Endothelial cell of umbilical vein (primary cell): Measurements from ENCODE around the gene FRS3. TPM values are rescaled to one million over a fixed set of nuclear protein-coding genes. Genes with fewer than 3 reads are reported as not detected.

Experiments used
- BruUV-seq: library from RNA; stranded (reverse); fragments of 400-500 nt; replicated peaks from 2 replicates; lab custom pipeline; 2021; lab: Mats Ljungman, UMichigan
- CTCF ChIA-PET: fragments of 300-600, 350-600 bp; sonication (Branson Sonifier 250); formaldehyde crosslinking; loops from one replicate; lab custom pipeline; 2021; ENCODE audit warnings: antibody characterized with exemption, inconsistent platforms; lab: Charles Lee
- POLR2A ChIA-PET: fragments of 300-600, 350-600 bp; sonication (Branson Sonifier 250); formaldehyde crosslinking; loops from one replicate; lab custom pipeline; 2021; ENCODE audit warnings: antibody characterized with exemption, inconsistent platforms; lab: Charles Lee
- DNase-seq: peaks from one replicate; pipeline ENCODE4 v3.0.0-alpha.2; 2011; ENCODE audit warnings: low read depth, low spot score
- FAIRE-seq: peaks from 2 replicates; lab custom pipeline; 2011; peaks lifted over from hg19 to GRCh38; lab: Jason Lieb, UNC
- H2AFZ ChIP-seq: 2 replicates; pipeline ENCODE4 v1.6.0; 2012; ENCODE audit warnings: low read depth, low read length, control low read depth, inconsistent platforms
- H3K27ac ChIP-seq: 2 replicates; pipeline ENCODE4 v1.5.1; 2011; ENCODE audit warnings: low read depth, mild to moderate bottlenecking, control low read depth, low read length, moderate library complexity; ENCODE audit not compliant: insufficient read depth
- H3K27me3 ChIP-seq, 2 experiments: 2 replicates each; pipeline versions ENCODE4 v1.6.0 to v1.6.1; 2011; ENCODE audit warnings: low read length in 2 of 2, mixed read lengths in 1 of 2; ENCODE audit not compliant: control insufficient read depth in 2 of 2, insufficient read depth in 2 of 2
- H3K36me3 ChIP-seq, 2 experiments: 2 replicates in 1 of 2; 3 replicates in 1 of 2; pipeline ENCODE4 v1.5.1; 2011; ENCODE audit warnings: low read length in 2 of 2, mild to moderate bottlenecking in 1 of 2, moderate library complexity in 1 of 2; ENCODE audit not compliant: control insufficient read depth in 2 of 2, insufficient read depth in 2 of 2; ENCODE audit errors: extremely low read depth in 1 of 2
- H3K4me1 ChIP-seq: 3 replicates; pipeline ENCODE4 v1.5.1; 2011; ENCODE audit warnings: mild to moderate bottlenecking, low read length; ENCODE audit not compliant: control insufficient read depth, insufficient read depth; ENCODE audit errors: extremely low read depth
- H3K4me2 ChIP-seq: 2 replicates; pipeline ENCODE4 v1.6.1; 2011; ENCODE audit warnings: low read length, control low read depth, mixed read lengths; ENCODE audit not compliant: insufficient read depth
- H3K4me3 ChIP-seq, 3 experiments: fragments of 200-600 bp in 1 of 3; sonication (generic), shearing (Covaris generic) in 1 of 3; replicated peaks in 1 of 3; 2 replicates each; pipeline ENCODE4 v1.5.1; 2011 to 2016; ENCODE audit warnings: control low read depth in 3 of 3, low read length in 3 of 3, mild to moderate bottlenecking in 2 of 3, inconsistent platforms in 1 of 3, low read depth in 1 of 3, moderate library complexity in 1 of 3; ENCODE audit not compliant: insufficient read depth in 1 of 3
- H3K79me2 ChIP-seq: 2 replicates; pipeline ENCODE4 v1.6.0; 2012; ENCODE audit warnings: low read length, inconsistent platforms; ENCODE audit not compliant: control insufficient read depth, insufficient read depth
- H3K9ac ChIP-seq: replicated peaks from 2 replicates; pipeline ENCODE3; 2011; ENCODE audit warnings: low read length, control low read depth; ENCODE audit not compliant: insufficient read depth; ENCODE audit errors: extremely low read depth
- H3K9me1 ChIP-seq: replicated peaks from 3 replicates; pipeline ENCODE4 v1.6.0; 2011; ENCODE audit warnings: mild to moderate bottlenecking, low read length; ENCODE audit not compliant: control insufficient read depth, insufficient read depth; ENCODE audit errors: extremely low read depth
- H3K9me3 ChIP-seq: replicated peaks from 2 replicates; pipeline ENCODE4 v1.5.1; 2012; ENCODE audit warnings: low read length, inconsistent platforms; ENCODE audit not compliant: control insufficient read depth, insufficient read depth
- H4K20me1 ChIP-seq: replicated peaks from 2 replicates; pipeline ENCODE3; 2011; ENCODE audit warnings: mild to moderate bottlenecking, low read length; ENCODE audit not compliant: control insufficient read depth, insufficient read depth; ENCODE audit errors: extremely low read depth
- EZH2 ChIP-seq: IDR thresholded peaks from 2 replicates; pipeline ENCODE4 v1.6.1; 2012; ENCODE audit warnings: borderline replicate concordance, low read depth, mild to moderate bottlenecking, moderate library complexity, low read length, inconsistent platforms; ENCODE audit not compliant: severe bottlenecking
- FOS ChIP-seq: IDR thresholded peaks from 2 replicates; pipeline ENCODE4 v1.6.1; 2011; ENCODE audit warnings: mild to moderate bottlenecking, low read length, moderate library complexity, borderline replicate concordance; ENCODE audit not compliant: insufficient read depth
- GATA2 ChIP-seq: IDR thresholded peaks from 2 replicates; pipeline ENCODE4 v1.7.0; 2011; ENCODE audit warnings: low read depth, mild to moderate bottlenecking, moderate library complexity, mixed read lengths, low read length; ENCODE audit not compliant: insufficient read length, insufficient read depth
- JUN ChIP-seq: IDR thresholded peaks from 2 replicates; pipeline ENCODE4 v1.6.1; 2011; ENCODE audit warnings: borderline replicate concordance, low read depth; ENCODE audit not compliant: insufficient read length, insufficient read depth
- MAX ChIP-seq: IDR thresholded peaks from 2 replicates; pipeline ENCODE4 v1.6.1; 2011; ENCODE audit not compliant: insufficient read depth, insufficient read length
- MYC ChIP-seq: IDR thresholded peaks from one replicate; pipeline ENCODE4 v1.6.1; 2011; ENCODE audit warnings: mild to moderate bottlenecking, low read depth, low read length
- POLR2A ChIP-seq: IDR thresholded peaks from 2 replicates; pipeline ENCODE4 v1.6.1; 2012; ENCODE audit warnings: low read depth, mild to moderate bottlenecking, control low read depth, low read length
- POLR2AphosphoS5 ChIP-seq: IDR thresholded peaks from 2 replicates; pipeline ENCODE4 v1.6.1; 2012; ENCODE audit warnings: low read depth, mild to moderate bottlenecking, control low read depth, low read length, moderate library complexity; ENCODE audit not compliant: insufficient read depth
- dilution Hi-C: fragments of 300-500 bp; cut with MboI; formaldehyde crosslinking; loops from one replicate; pipeline ENCODE4 v1.15.0; 2019; ENCODE audit warnings: low sequenced_read_pairs; ENCODE audit not compliant: extremely low pct_ligation_motif_present
- intact Hi-C: fragments of 100-400 bp; cut with micrococcal nuclease; formaldehyde crosslinking; loops from one replicate; pipeline ENCODE4 v1.10.0; 2022
- polyA plus RNA-seq, 4 experiments: library from polyadenylated mRNA; depleted of rRNA in 3 of 4; stranded (reverse) in 3 of 4; unstranded in 1 of 4; fragments of >200 nt; gene quantifications; 2 replicates each; pipeline versions ENCODE4 v1.2.1 to v1.2.3, GENCODE V29; 2011 to 2012; ENCODE audit warnings: missing spikeins in 1 of 4
- total RNA-seq: library from RNA; stranded (reverse); gene quantifications from 2 replicates; pipeline ENCODE4 v1.2.3, GENCODE V29; 2021
- TF ChIP-seq, protein P1 (sequence below), 2 donors: IDR thresholded peaks; 1 replicate in 1 of 2; 2 replicates in 1 of 2; pipeline ENCODE4 v1.5.1; 2011; ENCODE audit warnings: low read length in 2 of 2, mild to moderate bottlenecking in 2 of 2, moderate library complexity in 2 of 2, control low read depth in 1 of 2, inconsistent platforms in 1 of 2, low read depth in 1 of 2; ENCODE audit not compliant: insufficient read depth in 1 of 2; ENCODE audit errors: extremely low read depth in 1 of 2

FRS3 gene
- total and polyA plus RNA-seq, 2 donors (not counting 3 experiments of a cell fraction or from before 2014, with no cell fraction given), result 5.2 to 5.3 TPM

- intact Hi-C loops, result no loop called here
- H3K36me3 ChIP-seq, result no peaks in the 10 kb centered on the region
- no peak overlapping the region for H2AFZ ChIP-seq
- DNase-seq (no peak), FAIRE-seq (no peak)
- dilution Hi-C loops, result no loop called here
- POLR2A ChIA-PET, result no interaction called here
- H3K4me3 ChIP-seq, result no peak overlapping the region
- no peak overlapping the region for H3K4me2 ChIP-seq
- H3K9ac ChIP-seq, result no peak overlapping the region
- BruUV-seq, result no TSS peak
- CTCF ChIA-PET, result no interaction called here
- no peak overlapping the region for H3K27ac ChIP-seq
- TF ChIP-seq MAX (no peak), EZH2 (no peak), GATA2 (no peak), POLR2AphosphoS5 (no peak), FOS (no peak), POLR2A (no peak), MYC (no peak), JUN (no peak)
- TF ChIP-seq, protein P1, sequence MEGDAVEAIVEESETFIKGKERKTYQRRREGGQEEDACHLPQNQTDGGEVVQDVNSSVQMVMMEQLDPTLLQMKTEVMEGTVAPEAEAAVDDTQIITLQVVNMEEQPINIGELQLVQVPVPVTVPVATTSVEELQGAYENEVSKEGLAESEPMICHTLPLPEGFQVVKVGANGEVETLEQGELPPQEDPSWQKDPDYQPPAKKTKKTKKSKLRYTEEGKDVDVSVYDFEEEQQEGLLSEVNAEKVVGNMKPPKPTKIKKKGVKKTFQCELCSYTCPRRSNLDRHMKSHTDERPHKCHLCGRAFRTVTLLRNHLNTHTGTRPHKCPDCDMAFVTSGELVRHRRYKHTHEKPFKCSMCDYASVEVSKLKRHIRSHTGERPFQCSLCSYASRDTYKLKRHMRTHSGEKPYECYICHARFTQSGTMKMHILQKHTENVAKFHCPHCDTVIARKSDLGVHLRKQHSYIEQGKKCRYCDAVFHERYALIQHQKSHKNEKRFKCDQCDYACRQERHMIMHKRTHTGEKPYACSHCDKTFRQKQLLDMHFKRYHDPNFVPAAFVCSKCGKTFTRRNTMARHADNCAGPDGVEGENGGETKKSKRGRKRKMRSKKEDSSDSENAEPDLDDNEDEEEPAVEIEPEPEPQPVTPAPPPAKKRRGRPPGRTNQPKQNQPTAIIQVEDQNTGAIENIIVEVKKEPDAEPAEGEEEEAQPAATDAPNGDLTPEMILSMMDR (IDR thresholded peaks at IDR 0.05; ENCODE audit: extremely low read depth in 1 of 2, insufficient read depth in 1 of 2, low read depth in 1 of 2, low read length in 2 of 2), result no peak
- no peaks in the 10 kb centered on the region for H3K4me1 ChIP-seq
- H4K20me1 ChIP-seq, result no peaks in the 10 kb centered on the region
- peaks cover 0 to 3% of the 10 kb centered on the region in 2 experiments for H3K27me3 ChIP-seq
- no peaks in the 10 kb centered on the region for H3K79me2 ChIP-seq
- H3K9me3 ChIP-seq, result no peaks in the 10 kb centered on the region
- no peaks in the 10 kb centered on the region for H3K9me1 ChIP-seq
These were observed 35.4 kb downstream of the FRS3 start for GRCh38 chr6:41744236-41744787.
